GM13976 (cell line): ENCODE results near the gene MTMR6.

ENCODE experiments used
- DNase-seq: peaks from one replicate; pipeline ENCODE4 v3.0.0; 2012; ENCODE audit warnings: low spot score
- CTCF ChIP-seq: IDR thresholded peaks from 2 replicates; pipeline ENCODE4 v1.5.1; 2012; ENCODE audit warnings: borderline replicate concordance, mild to moderate bottlenecking; ENCODE audit not compliant: insufficient read depth; ENCODE audit errors: extremely low read depth, missing control alignments, control extremely low read depth
- in situ Hi-C: fragments of 300-500 bp; cut with MboI; formaldehyde crosslinking; loops from one replicate; pipeline ENCODE4 v1.12.0; 2022; ENCODE audit warnings: low sequenced_read_pairs, mixed read lengths, inconsistent platforms; ENCODE audit not compliant: unreplicated experiment

MTMR6 gene

GRCh38 chr13:25310891-25311290, 23.6 kb upstream of the MTMR6 start:
- in situ Hi-C loops, result no loop called here
- DNase-seq, result no peak
- TF ChIP-seq CTCF, result no peak

- DNase-seq, result no peak
These were observed 19.6 kb upstream of the MTMR6 start for GRCh38 chr13:25306671-25307464.

GRCh38 chr13:25302121-25302520, 14.8 kb upstream of the MTMR6 start:
- DNase-seq, result no peak
- no peak for TF ChIP-seq CTCF
- in situ Hi-C loops, result no loop called here

More at GRCh38 chr13:25306671-25307464, 19.6 kb upstream of the MTMR6 start:
- no peak for TF ChIP-seq CTCF
- in situ Hi-C loops, result no loop called here

DNA sequence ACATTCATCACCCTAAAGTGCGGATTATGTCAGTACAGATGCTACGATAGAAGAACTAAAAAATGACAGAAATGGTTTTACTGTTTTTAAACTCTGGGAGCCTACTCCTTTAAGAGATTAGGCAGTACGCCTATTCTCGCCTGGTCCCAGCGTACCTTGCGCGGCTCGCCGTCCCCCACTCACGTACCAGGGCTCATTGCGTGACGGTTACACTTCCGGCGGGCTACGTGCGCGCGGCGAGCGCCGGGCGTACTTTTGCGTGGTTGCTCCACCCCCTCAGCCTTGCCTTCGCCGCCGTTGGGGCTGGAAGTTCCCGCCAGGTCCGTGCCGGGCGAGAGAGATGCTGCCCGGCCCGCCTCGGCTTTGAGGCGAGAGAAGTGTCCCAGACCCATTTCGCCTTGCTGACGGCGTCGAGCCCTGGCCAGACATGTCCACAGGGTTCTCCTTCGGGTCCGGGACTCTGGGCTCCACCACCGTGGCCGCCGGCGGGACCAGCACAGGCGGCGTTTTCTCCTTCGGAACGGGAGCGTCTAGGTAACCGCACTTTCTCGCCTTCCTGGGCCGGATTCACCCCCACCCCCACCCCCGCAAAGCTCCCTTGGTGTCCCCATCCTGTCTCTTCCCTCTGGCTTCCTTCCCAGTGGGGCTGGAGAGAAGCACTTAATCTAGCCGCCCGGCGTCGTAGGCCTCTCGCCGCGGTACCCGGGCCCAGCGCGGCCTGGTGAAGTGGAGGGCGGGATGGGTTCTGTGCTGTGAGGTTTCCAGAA, 14.2 kb upstream of the MTMR6 start, which contains the start of gene NUP58:
Gene NUP58, plus strand, starts transcription at position 279 of the 767 bp plus-strand sequence. Its CDS starts 149 bp downstream, at position 428.
- in situ Hi-C loops, result no loop called here
- no peak for TF ChIP-seq CTCF
- DNase-seq, result peak; percentile 92

DNA sequence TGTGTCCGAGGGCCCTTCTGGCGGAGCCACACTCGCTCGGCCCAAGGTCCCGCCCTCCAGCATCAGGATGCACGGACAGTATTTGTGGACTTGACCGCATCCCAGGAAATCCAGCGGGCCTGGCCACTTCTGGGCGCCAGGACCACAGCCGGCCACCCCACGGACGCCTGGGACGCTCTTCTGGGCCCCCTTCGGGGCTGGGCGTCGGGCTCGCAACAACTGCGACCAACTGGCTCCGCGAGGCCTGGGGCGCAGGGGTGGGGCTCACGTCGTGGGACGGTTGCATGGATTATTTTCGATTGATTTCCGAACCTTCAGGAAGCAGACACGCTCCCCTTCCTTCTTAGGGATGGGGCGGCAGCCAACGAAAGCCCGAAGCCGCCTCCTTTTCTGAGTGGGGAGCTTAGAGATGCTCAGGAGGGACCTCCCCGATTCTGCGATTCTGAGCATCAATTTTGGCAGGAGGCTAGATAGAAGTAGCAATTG, 13.6 kb upstream of the MTMR6 start:
- TF ChIP-seq CTCF, result no peak
- in situ Hi-C loops, result no loop called here

GRCh38 chr13:25295701-25296100, 8.4 kb upstream of the MTMR6 start:
- DNase-seq, result no peak
- TF ChIP-seq CTCF, result no peak
- in situ Hi-C loops, result no loop called here

More for the DNA sequence above, 13.6 kb upstream of the MTMR6 start:
- no peak for DNase-seq
